Keratinocyte (primary cell): ENCODE results near the gene GDAP2. TPM values are rescaled to one million over a fixed set of nuclear protein-coding genes. Genes with fewer than 3 reads are reported as not detected.

Experiments used
- DNase-seq: peaks from one replicate; pipeline ENCODE4 v3.0.0-alpha.2; 2011; ENCODE audit warnings: low read depth, missing footprints, low spot score
- FAIRE-seq: peaks from 2 replicates; lab custom pipeline; 2011; peaks lifted over from hg19 to GRCh38; lab: Jason Lieb, UNC
- H2AFZ ChIP-seq: 2 replicates; pipeline ENCODE4 v1.6.0; 2012; ENCODE audit warnings: low read length, control low read depth, inconsistent platforms; ENCODE audit not compliant: control insufficient read depth
- H3K27ac ChIP-seq: 2 replicates; pipeline ENCODE4 v1.5.1; 2011; ENCODE audit warnings: low read length; ENCODE audit not compliant: control insufficient read depth, insufficient read depth
- H3K27me3 ChIP-seq: 3 replicates; pipeline ENCODE4 v1.6.0; 2011; ENCODE audit warnings: low read length; ENCODE audit not compliant: control insufficient read depth, insufficient read depth; ENCODE audit errors: extremely low read depth
- H3K36me3 ChIP-seq, 2 experiments: 2 replicates in 1 of 2; 3 replicates in 1 of 2; pipeline ENCODE4 v1.5.1; 2011; ENCODE audit warnings: low read length in 2 of 2, mild to moderate bottlenecking in 1 of 2; ENCODE audit not compliant: control insufficient read depth in 2 of 2, insufficient read depth in 2 of 2; ENCODE audit errors: extremely low read depth in 1 of 2
- H3K4me1 ChIP-seq: 3 replicates; pipeline ENCODE4 v1.5.1; 2011; ENCODE audit warnings: low read length; ENCODE audit not compliant: control insufficient read depth, insufficient read depth; ENCODE audit errors: extremely low read depth
- H3K4me2 ChIP-seq: 3 replicates; pipeline ENCODE4 v1.6.0; 2011; ENCODE audit warnings: low read depth, low read length; ENCODE audit not compliant: control insufficient read depth, insufficient read depth; ENCODE audit errors: extremely low read depth
- H3K4me3 ChIP-seq, 3 experiments: fragments of 200-600 bp in 1 of 3; sonication (generic) in 1 of 3; 2 replicates in 2 of 3; 3 replicates in 1 of 3; pipeline ENCODE4 v1.5.1; 2011 to 2016; ENCODE audit warnings: low read length in 3 of 3, mild to moderate bottlenecking in 3 of 3, control low read depth in 2 of 3, inconsistent platforms in 1 of 3, low read depth in 1 of 3, mixed read lengths in 1 of 3, mixed run types in 1 of 3, moderate library complexity in 1 of 3; ENCODE audit not compliant: control insufficient read depth in 2 of 3, insufficient read depth in 2 of 3; ENCODE audit errors: extremely low read depth in 1 of 3
- H3K79me2 ChIP-seq: 2 replicates; pipeline ENCODE4 v1.6.0; 2012; ENCODE audit warnings: low read length; ENCODE audit not compliant: control insufficient read depth, insufficient read depth
- H3K9ac ChIP-seq: 3 replicates; pipeline ENCODE4 v1.6.0; 2011; ENCODE audit warnings: low read length; ENCODE audit not compliant: control insufficient read depth, insufficient read depth; ENCODE audit errors: extremely low read depth
- H3K9me1 ChIP-seq: 3 replicates; pipeline ENCODE4 v1.6.0; 2011; ENCODE audit warnings: low read length; ENCODE audit not compliant: control insufficient read depth, insufficient read depth; ENCODE audit errors: extremely low read depth
- H3K9me3 ChIP-seq: 2 replicates; pipeline ENCODE4 v1.5.1; 2012; ENCODE audit warnings: low read depth, low read length; ENCODE audit not compliant: control insufficient read depth
- H4K20me1 ChIP-seq: 3 replicates; pipeline ENCODE4 v1.6.0; 2011; ENCODE audit warnings: low read length; ENCODE audit not compliant: control insufficient read depth, insufficient read depth; ENCODE audit errors: extremely low read depth
- EZH2 ChIP-seq: IDR thresholded peaks from one replicate; pipeline ENCODE4 v1.6.1; 2012; ENCODE audit warnings: inconsistent platforms, mild to moderate bottlenecking, low read length, moderate library complexity
- dilution Hi-C: fragments of 300-500 bp; cut with MboI; formaldehyde crosslinking; loops from one replicate; pipeline ENCODE4 v1.7.0; 2020; ENCODE audit warnings: low sequenced_read_pairs; ENCODE audit not compliant: extremely low pct_ligation_motif_present
- polyA plus RNA-seq, 5 experiments: library from polyadenylated mRNA; depleted of rRNA in 3 of 5; stranded (reverse) in 3 of 5; stranded (forward) in 1 of 5; unstranded in 1 of 5; fragments of >200 nt; gene quantifications; 1 replicate in 1 of 5; 2 replicates in 3 of 5; 3 replicates in 1 of 5; pipeline versions ENCODE4 v1.2.1 to v1.2.3, GENCODE V29; 2011 to 2012; ENCODE audit warnings: missing spikeins in 2 of 5, low read depth in 1 of 5, low replicate concordance in 1 of 5
- TF ChIP-seq, protein P1 (sequence below), 3 experiments: IDR thresholded peaks in 1 of 3; conservative IDR thresholded peaks in 1 of 3; optimal IDR thresholded peaks in 1 of 3; 2 replicates in 2 of 3; 3 replicates in 1 of 3; pipeline versions ENCODE3 to v1.5.1; 2011; ENCODE audit warnings: low read length in 3 of 3, mild to moderate bottlenecking in 3 of 3, moderate library complexity in 2 of 3, control low read depth in 1 of 3, inconsistent platforms in 1 of 3; ENCODE audit not compliant: insufficient read depth in 2 of 3; ENCODE audit errors: extremely low read depth in 1 of 3

Gene GDAP2
- polyA plus RNA-seq, 1 donor (not counting 4 experiments of a cell fraction or from before 2014, with no cell fraction given) = 15.7 TPM

- H3K4me1 ChIP-seq = peaks cover 15% of the 10 kb centered on the region
- H3K9me3 ChIP-seq = no peaks in the 10 kb centered on the region
- FAIRE-seq (no peak), DNase-seq (no peak)
- TF ChIP-seq, protein P1, sequence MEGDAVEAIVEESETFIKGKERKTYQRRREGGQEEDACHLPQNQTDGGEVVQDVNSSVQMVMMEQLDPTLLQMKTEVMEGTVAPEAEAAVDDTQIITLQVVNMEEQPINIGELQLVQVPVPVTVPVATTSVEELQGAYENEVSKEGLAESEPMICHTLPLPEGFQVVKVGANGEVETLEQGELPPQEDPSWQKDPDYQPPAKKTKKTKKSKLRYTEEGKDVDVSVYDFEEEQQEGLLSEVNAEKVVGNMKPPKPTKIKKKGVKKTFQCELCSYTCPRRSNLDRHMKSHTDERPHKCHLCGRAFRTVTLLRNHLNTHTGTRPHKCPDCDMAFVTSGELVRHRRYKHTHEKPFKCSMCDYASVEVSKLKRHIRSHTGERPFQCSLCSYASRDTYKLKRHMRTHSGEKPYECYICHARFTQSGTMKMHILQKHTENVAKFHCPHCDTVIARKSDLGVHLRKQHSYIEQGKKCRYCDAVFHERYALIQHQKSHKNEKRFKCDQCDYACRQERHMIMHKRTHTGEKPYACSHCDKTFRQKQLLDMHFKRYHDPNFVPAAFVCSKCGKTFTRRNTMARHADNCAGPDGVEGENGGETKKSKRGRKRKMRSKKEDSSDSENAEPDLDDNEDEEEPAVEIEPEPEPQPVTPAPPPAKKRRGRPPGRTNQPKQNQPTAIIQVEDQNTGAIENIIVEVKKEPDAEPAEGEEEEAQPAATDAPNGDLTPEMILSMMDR (optimal IDR thresholded peaks at IDR 0.05 in 1 of 3, IDR thresholded peaks at IDR 0.05 in 1 of 3, conservative IDR thresholded peaks at IDR 0.05 in 1 of 3; ENCODE audit: extremely low read depth in 1 of 3, insufficient read depth in 2 of 3, low read length in 3 of 3) = no peak
- H3K27ac ChIP-seq = no peak overlapping the region
- dilution Hi-C loops = no loop called here
- no peak overlapping the region for H3K9ac ChIP-seq
- H2AFZ ChIP-seq = no peak overlapping the region
- H3K79me2 ChIP-seq = no peaks in the 10 kb centered on the region
- H3K4me3 ChIP-seq = no peak overlapping the region
- no peaks in the 10 kb centered on the region for H4K20me1 ChIP-seq
- no peaks in the 10 kb centered on the region for H3K9me1 ChIP-seq
- H3K36me3 ChIP-seq = no peaks in the 10 kb centered on the region
- H3K27me3 ChIP-seq = no peaks in the 10 kb centered on the region
- no peak overlapping the region for H3K4me2 ChIP-seq
Observed at GRCh38 chr1:117817629-117818028, 111.8 kb downstream of the GDAP2 start.

DNA sequence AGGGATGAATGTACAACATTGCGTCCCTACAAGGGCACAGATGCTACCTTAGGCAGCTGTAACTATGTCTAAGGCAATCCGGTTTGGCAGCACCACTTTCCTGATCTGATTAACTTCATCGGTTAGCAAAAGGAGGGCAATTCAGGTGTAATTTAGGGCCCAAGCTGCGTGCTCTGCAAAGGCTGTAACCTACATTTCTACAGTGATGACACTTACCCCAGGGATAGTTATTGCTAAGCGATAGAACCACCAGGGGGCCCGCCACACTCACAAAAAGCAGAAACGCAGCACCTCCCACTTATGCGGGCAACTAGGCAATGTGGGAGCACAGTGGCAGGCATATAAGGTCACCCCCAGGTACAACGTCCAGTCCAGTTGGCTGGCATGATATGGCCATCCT, 113.5 kb downstream of the GDAP2 start:
- H3K79me2 ChIP-seq = no peaks in the 10 kb centered on the region
- H3K9me1 ChIP-seq = no peaks in the 10 kb centered on the region
- FAIRE-seq = no peak
- H3K9me3 ChIP-seq = no peaks in the 10 kb centered on the region
- H4K20me1 ChIP-seq = no peaks in the 10 kb centered on the region
- no peaks in the 10 kb centered on the region for H3K36me3 ChIP-seq
- H3K9ac ChIP-seq = no peak overlapping the region
- no peaks in the 10 kb centered on the region for H3K4me1 ChIP-seq
- H3K27me3 ChIP-seq = no peaks in the 10 kb centered on the region
- no peak for DNase-seq
- no peak overlapping the region for H2AFZ ChIP-seq
- dilution Hi-C loops = no loop called here
- no peak overlapping the region for H3K4me3 ChIP-seq
- H3K4me2 ChIP-seq = no peak overlapping the region
- no peak for TF ChIP-seq EZH2
- TF ChIP-seq, protein P1 (optimal IDR thresholded peaks at IDR 0.05 in 1 of 3, IDR thresholded peaks at IDR 0.05 in 1 of 3, conservative IDR thresholded peaks at IDR 0.05 in 1 of 3; ENCODE audit: extremely low read depth in 1 of 3, insufficient read depth in 2 of 3, low read length in 3 of 3) = peak in 1 of 3 experiments; percentile 29
- no peak overlapping the region for H3K27ac ChIP-seq
